GM12878 (cell line): ENCODE measurements around the gene ETS1. TPM values are rescaled to one million over a fixed set of nuclear protein-coding genes. Genes with fewer than 3 reads are reported as not detected.

Experiments used
- BACH1 ChIP-seq: fragments of 450-650 bp; IDR thresholded peaks from 2 replicates; pipeline ENCODE4 v1.6.1; 2017; ENCODE audit warnings: mild to moderate bottlenecking, borderline replicate concordance
- EZH2 ChIP-seq: IDR thresholded peaks from 2 replicates; pipeline ENCODE4 v1.6.1; 2012; ENCODE audit warnings: low read depth, mild to moderate bottlenecking, control low read depth, inconsistent platforms, low read length, borderline replicate concordance; ENCODE audit not compliant: control insufficient read depth
- FOXK2 ChIP-seq: fragments of 450-650 bp; IDR thresholded peaks from 2 replicates; pipeline ENCODE4 v1.6.1; 2017; ENCODE audit warnings: mild to moderate bottlenecking, moderate library complexity
- GATAD2B ChIP-seq: fragments of 450-650 bp; conservative IDR thresholded peaks from 2 replicates; pipeline ENCODE4 v1.6.1; 2017; ENCODE audit warnings: low read depth, mild to moderate bottlenecking, moderate library complexity
- HDAC6 ChIP-seq: fragments of 200-600 bp; sonication (generic); IDR thresholded peaks from one replicate; pipeline ENCODE4 v1.8.0; 2017; ENCODE audit warnings: antibody characterized with exemption; ENCODE audit not compliant: unreplicated experiment
- HDGF ChIP-seq: fragments of 450-650 bp; IDR thresholded peaks from 2 replicates; pipeline ENCODE4 v1.6.1; 2016; ENCODE audit warnings: antibody characterized with exemption
- IKZF2 ChIP-seq, 2 experiments: fragments of 450-650 bp; IDR thresholded peaks; 2 replicates each; pipeline ENCODE4 v1.6.1; 2017; ENCODE audit warnings: mild to moderate bottlenecking in 2 of 2, moderate library complexity in 2 of 2
- IRF4 ChIP-seq: IDR thresholded peaks from 2 replicates; pipeline ENCODE4 v1.6.1; 2011; ENCODE audit warnings: low read depth, low read length
- JUNB ChIP-seq: IDR thresholded peaks from 2 replicates; pipeline ENCODE4 v1.6.1; 2016; ENCODE audit warnings: antibody characterized with exemption, mild to moderate bottlenecking
- JUND ChIP-seq: IDR thresholded peaks from 2 replicates; pipeline ENCODE4 v1.6.1; 2012; ENCODE audit warnings: low read depth, mild to moderate bottlenecking, low read length, improper control_type of control experiment, moderate library complexity
- KDM1A ChIP-seq: fragments of 200-600 bp; sonication (generic); IDR thresholded peaks from 2 replicates; pipeline ENCODE4 v1.6.1; 2016; ENCODE audit warnings: borderline replicate concordance
- NFXL1 ChIP-seq: fragments of 450-650 bp; IDR thresholded peaks from 2 replicates; pipeline ENCODE4 v1.6.1; 2017; ENCODE audit warnings: antibody characterized with exemption, mild to moderate bottlenecking, borderline replicate concordance
- NFYA ChIP-seq: IDR thresholded peaks from 2 replicates; pipeline ENCODE4 v1.6.1; 2011; ENCODE audit warnings: low read depth, mild to moderate bottlenecking, low read length, improper control_type of control experiment, borderline replicate concordance
- POLR2A ChIP-seq: IDR thresholded peaks from 2 replicates; pipeline ENCODE4 v1.6.1; 2011; ENCODE audit warnings: low read depth, mild to moderate bottlenecking, low read length
- POLR2AphosphoS5 ChIP-seq: IDR thresholded peaks from 2 replicates; pipeline ENCODE4 v1.6.1; 2011; ENCODE audit warnings: mild to moderate bottlenecking, low read length, inconsistent platforms
- SMAD1 ChIP-seq: fragments of 450-650 bp; IDR thresholded peaks from 2 replicates; pipeline ENCODE4 v1.6.1; 2018; ENCODE audit warnings: mild to moderate bottlenecking, low read depth; ENCODE audit not compliant: partially characterized antibody
- SPI1 ChIP-seq: IDR thresholded peaks from 2 replicates; pipeline ENCODE4 v1.6.1; 2011; ENCODE audit warnings: low read depth, mild to moderate bottlenecking, low read length, moderate library complexity, borderline replicate concordance; ENCODE audit not compliant: insufficient read depth
- STAT1 ChIP-seq: fragments of 450-650 bp; conservative IDR thresholded peaks from 2 replicates; pipeline ENCODE4 v1.6.1; 2014; ENCODE audit warnings: antibody characterized with exemption, mild to moderate bottlenecking
- STAT3 ChIP-seq: IDR thresholded peaks from 2 replicates; pipeline ENCODE4 v1.6.1; 2011; ENCODE audit warnings: low read depth, low read length, improper control_type of control experiment
- ZNF217 ChIP-seq: fragments of 450-650 bp; IDR thresholded peaks from 2 replicates; pipeline ENCODE4 v1.6.1; 2017; ENCODE audit warnings: antibody characterized with exemption, mild to moderate bottlenecking
- ZNF274 ChIP-seq: IDR thresholded peaks from one replicate; pipeline ENCODE4 v1.8.0; 2011; ENCODE audit not compliant: insufficient read length, insufficient read depth
- polyA plus RNA-seq, 11 experiments: library from polyadenylated mRNA; depleted of rRNA in 4 of 11; unstranded in 6 of 11; stranded (reverse) in 5 of 11; fragments of >200 nt; fragmentation: Nextera tagmentation in 4 of 11; fragmentation: Illumina TruSeq in 1 of 11; extraction: Ambion mirVana in 4 of 11; extraction: Trizol in 1 of 11; gene quantifications; 1 replicate in 1 of 11; 2 replicates in 10 of 11; pipeline versions ENCODE4 v1.2.1 to v1.2.3, GENCODE V29; 2011 to 2016; ENCODE audit warnings: inconsistent platforms in 2 of 11, missing spikeins in 2 of 11, low read depth in 1 of 11
- total RNA-seq, 4 experiments: library from RNA; depleted of rRNA in 3 of 4; stranded (reverse); fragments of >200 nt in 3 of 4; fragmentation: Illumina TruSeq in 1 of 4; extraction: Trizol in 1 of 4; gene quantifications; 2 replicates each; pipeline versions ENCODE4 v1.2.1 to v1.2.3, GENCODE V29; 2013 to 2021
- TF ChIP-seq, protein P1 (sequence below): fragments of 450-650 bp; IDR thresholded peaks from 2 replicates; pipeline ENCODE4 v1.6.1; 2018; ENCODE audit warnings: borderline replicate concordance, mild to moderate bottlenecking; ENCODE audit not compliant: partially characterized antibody
- TF ChIP-seq, protein P2 (sequence below): fragments of 450-650 bp; IDR thresholded peaks from 2 replicates; pipeline ENCODE4 v1.6.1; 2016; ENCODE audit warnings: mild to moderate bottlenecking
- TF ChIP-seq, protein P3 (sequence below): IDR thresholded peaks from 2 replicates; pipeline ENCODE4 v1.6.1; 2011; ENCODE audit warnings: mild to moderate bottlenecking, low read depth, low read length, moderate library complexity; ENCODE audit not compliant: insufficient replicate concordance
- TF ChIP-seq, protein P4 (sequence below): fragments of 450-650 bp; IDR thresholded peaks from 2 replicates; pipeline ENCODE4 v1.6.1; 2014; ENCODE audit warnings: mild to moderate bottlenecking

Gene ETS1
- total and polyA plus RNA-seq, 10 of the 15 experiments (the other 5 are each of a cell fraction or from before 2014, with no cell fraction given) = 12.5 to 112 (median 55.5) TPM

DNA sequence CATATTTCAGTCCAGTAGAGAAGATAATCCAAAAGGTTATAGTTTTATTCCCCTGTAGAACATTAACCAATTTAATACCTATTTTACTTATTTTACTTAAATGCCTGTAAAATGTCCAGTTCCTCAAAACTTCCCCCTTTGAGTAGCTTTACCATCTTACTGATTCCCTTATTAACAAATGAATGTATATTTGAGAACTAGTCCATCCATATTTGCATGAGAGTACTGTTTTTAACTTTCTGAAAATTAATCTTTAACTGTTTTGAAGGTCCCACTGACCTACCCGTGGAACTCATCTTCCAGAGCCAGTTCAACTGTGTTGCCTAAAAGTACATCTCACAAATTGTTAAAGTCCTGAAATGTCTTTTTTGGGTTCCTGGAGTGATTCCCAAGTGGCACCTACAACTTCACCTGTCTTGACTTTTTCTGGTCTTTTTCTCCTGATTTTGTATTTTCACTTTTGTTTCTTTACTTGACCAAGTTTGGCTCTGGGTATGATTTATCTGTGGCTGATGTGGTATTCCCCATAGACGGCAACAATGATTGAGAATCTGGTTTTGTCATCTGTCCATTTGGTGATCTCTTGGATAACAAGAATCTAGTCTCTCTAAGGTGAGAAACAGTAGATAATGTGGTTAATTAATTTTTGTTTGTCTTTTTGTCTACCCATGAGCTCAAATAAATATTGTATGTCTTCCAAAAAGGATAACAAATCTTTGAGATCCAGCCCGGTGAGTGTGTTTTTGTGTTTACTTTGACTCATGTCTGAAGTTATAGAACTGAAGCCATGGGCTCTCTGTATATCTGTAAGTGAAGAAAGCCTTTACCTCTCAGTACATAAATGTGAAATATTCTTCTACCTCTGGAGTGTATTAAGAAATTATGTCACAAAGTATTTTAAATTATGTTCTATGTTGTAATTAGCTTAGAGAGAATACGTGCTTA lies 174.2 kb downstream of the ETS1 start (continued):
- TF ChIP-seq, protein P1, sequence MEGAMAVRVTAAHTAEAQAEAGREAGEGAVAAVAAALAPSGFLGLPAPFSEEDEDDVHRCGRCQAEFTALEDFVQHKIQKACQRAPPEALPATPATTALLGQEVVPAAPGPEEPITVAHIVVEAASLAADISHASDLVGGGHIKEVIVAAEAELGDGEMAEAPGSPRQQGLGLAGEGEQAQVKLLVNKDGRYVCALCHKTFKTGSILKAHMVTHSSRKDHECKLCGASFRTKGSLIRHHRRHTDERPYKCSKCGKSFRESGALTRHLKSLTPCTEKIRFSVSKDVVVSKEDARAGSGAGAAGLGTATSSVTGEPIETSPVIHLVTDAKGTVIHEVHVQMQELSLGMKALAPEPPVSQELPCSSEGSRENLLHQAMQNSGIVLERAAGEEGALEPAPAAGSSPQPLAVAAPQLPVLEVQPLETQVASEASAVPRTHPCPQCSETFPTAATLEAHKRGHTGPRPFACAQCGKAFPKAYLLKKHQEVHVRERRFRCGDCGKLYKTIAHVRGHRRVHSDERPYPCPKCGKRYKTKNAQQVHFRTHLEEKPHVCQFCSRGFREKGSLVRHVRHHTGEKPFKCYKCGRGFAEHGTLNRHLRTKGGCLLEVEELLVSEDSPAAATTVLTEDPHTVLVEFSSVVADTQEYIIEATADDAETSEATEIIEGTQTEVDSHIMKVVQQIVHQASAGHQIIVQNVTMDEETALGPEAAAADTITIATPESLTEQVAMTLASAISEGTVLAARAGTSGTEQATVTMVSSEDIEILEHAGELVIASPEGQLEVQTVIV = no peak
- TF ChIP-seq, protein P2, sequence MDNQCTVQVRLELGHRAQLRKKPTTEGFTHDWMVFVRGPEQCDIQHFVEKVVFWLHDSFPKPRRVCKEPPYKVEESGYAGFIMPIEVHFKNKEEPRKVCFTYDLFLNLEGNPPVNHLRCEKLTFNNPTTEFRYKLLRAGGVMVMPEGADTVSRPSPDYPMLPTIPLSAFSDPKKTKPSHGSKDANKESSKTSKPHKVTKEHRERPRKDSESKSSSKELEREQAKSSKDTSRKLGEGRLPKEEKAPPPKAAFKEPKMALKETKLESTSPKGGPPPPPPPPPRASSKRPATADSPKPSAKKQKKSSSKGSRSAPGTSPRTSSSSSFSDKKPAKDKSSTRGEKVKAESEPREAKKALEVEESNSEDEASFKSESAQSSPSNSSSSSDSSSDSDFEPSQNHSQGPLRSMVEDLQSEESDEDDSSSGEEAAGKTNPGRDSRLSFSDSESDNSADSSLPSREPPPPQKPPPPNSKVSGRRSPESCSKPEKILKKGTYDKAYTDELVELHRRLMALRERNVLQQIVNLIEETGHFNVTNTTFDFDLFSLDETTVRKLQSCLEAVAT = peak; percentile 91
- TF ChIP-seq IKZF2 (IDR thresholded peaks at IDR 0.05) (peak; percentile 90 to 93), ZNF274 (no peak), HDGF (0 out of 2 replicates have a peak, but pooled peaks have one; percentile 26), POLR2A (no peak), NFYA (no peak), NFXL1 (no peak), JUND (no peak), SMAD1 (peak; percentile 57), IRF4 (0 out of 2 replicates have a peak, but pooled peaks have one; percentile 9), ZNF217 (peak; percentile 67; the same call in 1 of the 2 replicates), FOXK2 (no peak), BACH1 (0 out of 2 replicates have a peak, but pooled peaks have one; percentile 24), SPI1 (peak; percentile 67), POLR2AphosphoS5 (peak; percentile 49), STAT3 (peak; percentile 78; the same call in 1 of the 2 replicates), STAT1 (no peak), GATAD2B (peak; percentile 61), JUNB (peak; percentile 81), HDAC6 (no peak), EZH2 (no peak), KDM1A (no peak)
- TF ChIP-seq, protein P3, sequence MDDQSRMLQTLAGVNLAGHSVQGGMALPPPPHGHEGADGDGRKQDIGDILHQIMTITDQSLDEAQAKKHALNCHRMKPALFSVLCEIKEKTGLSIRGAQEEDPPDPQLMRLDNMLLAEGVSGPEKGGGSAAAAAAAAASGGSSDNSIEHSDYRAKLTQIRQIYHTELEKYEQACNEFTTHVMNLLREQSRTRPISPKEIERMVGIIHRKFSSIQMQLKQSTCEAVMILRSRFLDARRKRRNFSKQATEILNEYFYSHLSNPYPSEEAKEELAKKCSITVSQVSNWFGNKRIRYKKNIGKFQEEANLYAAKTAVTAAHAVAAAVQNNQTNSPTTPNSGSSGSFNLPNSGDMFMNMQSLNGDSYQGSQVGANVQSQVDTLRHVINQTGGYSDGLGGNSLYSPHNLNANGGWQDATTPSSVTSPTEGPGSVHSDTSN = peak; percentile 53
- TF ChIP-seq, protein P4, sequence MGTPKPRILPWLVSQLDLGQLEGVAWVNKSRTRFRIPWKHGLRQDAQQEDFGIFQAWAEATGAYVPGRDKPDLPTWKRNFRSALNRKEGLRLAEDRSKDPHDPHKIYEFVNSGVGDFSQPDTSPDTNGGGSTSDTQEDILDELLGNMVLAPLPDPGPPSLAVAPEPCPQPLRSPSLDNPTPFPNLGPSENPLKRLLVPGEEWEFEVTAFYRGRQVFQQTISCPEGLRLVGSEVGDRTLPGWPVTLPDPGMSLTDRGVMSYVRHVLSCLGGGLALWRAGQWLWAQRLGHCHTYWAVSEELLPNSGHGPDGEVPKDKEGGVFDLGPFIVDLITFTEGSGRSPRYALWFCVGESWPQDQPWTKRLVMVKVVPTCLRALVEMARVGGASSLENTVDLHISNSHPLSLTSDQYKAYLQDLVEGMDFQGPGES = no peak
